GM18517 (cell line): ENCODE measurements around the gene TBXA2R.
"Not testable (repeated sequence)": the region's sequence is repeated elsewhere in the genome, so short reads cannot be mapped to it uniquely, and the experiment has no call there.

Experiments
- ATAC-seq: cut with Tn5 transposase; IDR thresholded peaks from one replicate; pipeline ENCODE4 v1.9.1; 2021; ENCODE audit warnings: mild to moderate bottlenecking, moderate library complexity; ENCODE audit not compliant: unreplicated experiment

TBXA2R gene

GRCh38 chr19:3606690-3607289, at the start of gene TBXA2R:
TSS of gene TBXA2R (minus strand) at chr19:3606875. CDS start at chr19:3600634, 6,241 bp downstream.
- no peak for ATAC-seq

- no peak for ATAC-seq
Measured at GRCh38 chr19:3656073-3656746, 49.5 kb upstream of the TBXA2R start.

DNA sequence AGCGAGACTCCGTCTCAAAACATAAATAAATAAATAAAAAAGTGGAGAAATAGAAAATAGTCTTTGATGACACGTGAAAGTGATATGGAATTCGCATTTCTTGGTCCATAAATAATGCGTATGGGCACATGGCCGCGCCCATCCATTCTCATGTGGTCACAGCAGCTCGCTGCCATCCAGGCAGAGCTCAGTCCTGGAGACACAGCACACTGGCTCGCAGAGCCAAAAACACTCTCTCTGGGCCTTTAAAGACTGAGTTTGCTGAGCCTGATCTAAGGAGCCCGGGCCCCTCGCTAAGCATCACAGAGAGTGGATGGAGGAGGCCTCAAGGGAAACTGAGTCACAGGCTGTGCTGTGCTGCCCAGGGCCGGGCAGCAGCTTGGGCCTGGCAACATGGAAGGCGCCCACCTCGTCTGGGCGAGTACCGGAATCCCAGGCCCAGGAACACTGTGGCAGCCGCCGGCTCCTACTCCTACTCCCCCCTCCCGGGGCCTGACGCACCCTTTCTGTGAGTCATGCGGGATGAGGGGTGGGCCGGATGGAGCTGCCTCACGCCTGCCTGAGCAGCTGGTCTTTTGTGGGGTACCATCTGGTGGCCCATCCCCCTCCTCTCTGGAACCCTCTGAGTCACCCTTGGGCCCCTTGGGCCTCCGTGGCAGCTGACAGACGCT, 48.9 kb upstream of the TBXA2R start:
- no peak for ATAC-seq

GRCh38 chr19:3653865-3654513, 47.3 kb upstream of the TBXA2R start:
- no peak for ATAC-seq

GRCh38 chr19:3653081-3653795, 46.6 kb upstream of the TBXA2R start:
- no peak for ATAC-seq

DNA sequence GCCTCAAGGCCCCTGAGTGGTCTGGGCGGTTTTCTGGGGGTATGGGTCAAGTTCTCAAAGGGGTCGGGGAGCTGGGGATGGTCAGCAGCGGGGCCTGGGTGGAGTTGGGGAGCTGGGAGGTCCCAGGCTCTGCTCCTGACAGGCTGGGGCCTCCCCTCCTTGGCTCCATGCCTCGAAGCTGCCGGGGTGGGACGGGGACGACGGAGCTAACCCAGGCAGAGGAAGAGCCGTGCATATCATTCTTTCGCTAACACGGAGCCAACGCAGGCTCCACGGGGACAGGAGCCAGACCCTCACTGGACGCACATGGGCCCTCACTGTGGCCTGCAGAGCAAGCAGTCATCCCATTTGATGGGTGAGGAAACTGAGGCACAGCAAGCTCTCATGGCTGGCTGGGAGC, 45.7 kb upstream of the TBXA2R start:
- no peak for ATAC-seq

DNA sequence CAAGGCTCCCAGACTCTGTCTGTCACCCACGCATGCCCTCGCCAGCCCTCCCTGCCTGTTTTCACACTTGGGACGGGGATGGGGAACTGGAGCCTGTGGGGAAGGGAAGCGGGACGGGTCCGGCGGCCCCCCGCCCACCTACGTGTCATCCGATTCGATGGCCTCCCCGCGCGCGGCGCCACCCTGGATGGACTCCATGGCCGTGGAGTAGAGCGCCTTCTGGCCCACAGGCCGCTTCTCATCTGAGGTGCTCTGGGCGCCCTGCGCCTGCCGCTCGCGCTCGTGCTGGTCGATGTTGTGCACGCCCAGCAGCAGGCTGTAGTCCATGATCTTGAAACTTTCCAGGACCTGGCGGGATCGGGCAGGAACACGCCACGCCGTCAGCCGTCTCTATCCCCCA, 45.0 kb upstream of the TBXA2R start:
- no peak for ATAC-seq

- ATAC-seq: no peak
Measured at GRCh38 chr19:3649888-3650287, 43.2 kb upstream of the TBXA2R start.

GRCh38 chr19:3648037-3648905, 41.6 kb upstream of the TBXA2R start:
- no peak for ATAC-seq

GRCh38 chr19:3647102-3647501, 40.4 kb upstream of the TBXA2R start:
- ATAC-seq: not testable (repeated sequence)

DNA sequence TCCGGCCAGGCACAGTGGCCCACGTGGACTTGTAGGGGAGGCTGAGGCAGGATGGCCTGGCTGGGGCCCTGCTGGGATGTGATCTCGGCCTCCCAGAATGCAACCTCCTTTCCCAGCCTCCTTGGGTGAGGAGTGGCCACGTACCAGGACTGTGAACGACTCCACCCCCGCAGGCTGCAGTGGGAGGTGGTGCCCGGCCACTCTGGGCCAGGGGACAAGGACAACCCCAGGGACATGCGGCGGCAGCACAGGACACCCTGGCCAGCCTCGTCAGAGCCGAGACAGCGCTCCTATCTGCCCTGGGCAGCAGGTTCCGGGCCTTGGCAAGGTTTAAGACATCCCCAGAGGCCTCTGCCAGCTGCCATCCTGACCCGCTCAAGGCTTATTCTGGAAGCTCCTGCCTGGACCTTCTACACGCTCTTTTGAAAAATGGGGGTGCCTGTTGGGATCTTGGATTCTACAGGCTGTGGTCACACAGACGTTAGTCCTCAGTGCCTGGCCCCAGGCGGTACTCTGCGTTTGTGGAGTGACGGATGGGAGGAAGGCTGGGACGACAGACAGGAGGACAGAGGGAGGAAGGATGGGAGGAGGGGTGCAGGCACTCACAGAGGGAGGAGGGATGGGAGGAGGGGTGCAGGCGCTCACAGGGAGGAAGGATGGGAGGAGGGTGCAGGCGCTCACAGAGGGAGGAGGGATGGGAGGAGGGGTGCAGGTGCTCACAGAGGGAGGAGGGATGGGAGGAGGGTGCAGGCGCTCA, 39.8 kb upstream of the TBXA2R start:
- ATAC-seq: no peak

DNA sequence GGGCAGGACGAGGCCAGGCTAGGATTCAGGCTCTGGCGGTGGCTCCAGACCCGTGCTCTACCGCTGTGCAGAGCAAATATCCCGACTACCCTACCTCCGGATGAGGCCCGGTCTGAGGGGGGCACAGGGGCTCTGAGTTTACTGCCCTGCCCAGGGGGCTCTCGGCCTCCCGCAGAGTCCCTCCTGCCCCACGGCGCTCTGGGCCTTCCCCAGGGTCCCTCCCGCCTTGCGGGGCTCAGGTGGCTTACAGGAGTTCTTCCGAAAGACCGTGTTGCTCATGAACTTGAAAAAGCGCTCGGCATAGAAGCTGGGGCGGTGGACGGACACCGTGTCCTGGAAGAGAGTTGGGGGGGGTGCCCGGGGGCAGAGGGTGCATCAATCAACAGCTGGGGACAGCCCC, 39.1 kb upstream of the TBXA2R start:
- no peak for ATAC-seq

DNA sequence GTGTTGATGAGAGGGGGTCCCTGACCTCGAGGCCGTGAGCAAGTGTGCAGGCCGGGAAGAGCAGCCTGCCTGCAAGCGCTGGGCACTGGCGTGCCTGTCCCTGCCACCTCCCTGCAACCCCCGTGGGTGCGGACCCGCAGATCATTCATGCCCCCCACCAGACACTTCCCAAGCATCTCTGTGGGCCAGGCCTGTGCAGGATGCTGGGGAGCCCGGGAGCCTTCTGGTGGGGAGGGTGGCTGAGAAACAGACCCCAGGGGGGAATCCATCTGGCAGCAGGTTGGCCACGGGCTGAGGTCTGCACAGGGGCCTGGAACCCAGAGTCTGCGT, 38.4 kb upstream of the TBXA2R start:
- no peak for ATAC-seq

DNA sequence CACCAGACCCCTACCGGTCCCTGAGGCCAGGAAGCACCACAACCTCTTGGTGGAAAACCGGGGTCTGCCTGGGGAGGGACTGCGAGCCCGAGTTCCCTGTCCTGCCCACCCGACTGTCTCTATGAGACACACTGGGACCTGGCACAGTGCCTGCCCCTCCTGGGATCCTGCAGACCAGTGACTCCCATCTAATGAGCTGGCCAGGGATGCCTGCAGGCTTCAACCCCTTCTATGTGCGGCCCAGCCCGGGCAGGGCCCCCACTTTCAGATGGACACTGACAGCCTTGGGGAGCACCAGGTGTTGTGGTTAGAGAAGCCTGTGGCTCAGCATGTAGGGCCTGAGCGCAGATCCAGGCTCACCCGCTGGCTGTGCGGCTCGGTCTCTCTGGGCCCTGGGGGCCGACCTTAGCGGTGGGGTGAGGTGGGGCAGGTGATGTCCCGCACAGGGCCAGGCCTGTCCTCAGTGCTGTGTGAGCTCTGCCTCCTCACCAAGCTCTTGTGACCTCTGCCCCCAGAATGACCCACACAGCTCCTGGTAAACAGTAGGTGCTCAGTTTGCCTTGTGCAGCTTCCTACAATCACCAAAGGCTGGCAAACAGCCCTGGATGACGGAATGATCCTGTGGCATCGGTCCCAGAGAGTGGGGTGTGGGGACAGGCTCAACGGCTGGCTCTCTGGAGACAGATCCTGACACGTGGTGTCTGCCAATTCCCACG, 37.8 kb upstream of the TBXA2R start:
- ATAC-seq: no peak

DNA sequence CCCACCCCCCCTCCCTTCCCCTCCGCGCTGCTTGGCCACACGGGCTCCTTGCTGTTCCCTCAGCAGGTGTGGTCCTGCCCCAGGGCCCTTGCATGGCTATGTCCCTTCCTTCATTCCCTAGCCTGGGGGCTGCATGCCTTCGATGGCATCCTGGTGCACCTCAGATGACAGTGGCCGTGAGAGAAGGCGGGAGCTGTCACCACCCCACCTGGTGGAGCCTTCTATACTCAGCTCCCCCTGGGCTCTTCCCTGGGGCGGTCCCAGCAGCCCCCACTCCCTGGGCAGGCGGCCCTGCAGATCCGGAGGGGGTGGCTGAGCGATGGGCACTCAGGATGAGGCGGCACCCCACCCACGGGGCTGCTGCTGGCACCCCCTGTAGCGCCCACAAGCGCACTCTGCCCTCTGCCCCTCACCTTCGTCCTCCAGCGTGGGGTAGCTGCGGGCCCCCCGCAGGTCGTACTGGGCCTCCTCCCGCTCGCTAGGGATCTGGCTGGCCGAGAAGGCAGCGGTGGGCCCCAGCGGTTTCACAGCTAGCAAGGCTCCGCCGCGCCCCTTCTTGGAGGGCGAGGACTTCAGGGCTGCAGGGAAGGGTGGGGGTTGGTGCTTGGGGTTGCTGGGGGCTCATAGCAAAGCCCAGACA, 37.1 kb upstream of the TBXA2R start:
- ATAC-seq: no peak

- no peak for ATAC-seq
Measured at GRCh38 chr19:3642987-3643673, 36.5 kb upstream of the TBXA2R start.

DNA sequence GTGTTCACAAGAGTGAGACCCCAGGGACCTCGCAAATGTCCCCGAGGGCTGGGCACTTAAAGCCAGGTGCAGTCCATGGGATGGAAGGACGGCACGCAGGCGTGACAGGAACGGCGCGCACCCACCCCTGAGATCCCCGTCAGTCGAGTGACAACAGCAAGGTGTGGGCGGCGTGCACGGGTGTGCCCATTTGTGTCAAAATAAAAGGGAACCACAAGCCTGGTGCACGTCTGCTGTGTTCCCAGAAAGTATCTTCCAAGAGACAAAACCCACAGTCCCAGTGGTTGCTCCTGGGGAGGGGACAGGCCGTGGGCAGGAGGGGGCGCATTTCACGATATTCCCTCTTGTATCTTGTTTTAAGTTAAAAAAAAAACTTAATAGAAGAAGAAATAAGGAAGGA, 35.6 kb upstream of the TBXA2R start:
- no peak for ATAC-seq
